GM19239 (cell line): ENCODE data around the gene C19orf18.
"Not testable (repeated sequence)": the region's sequence is repeated elsewhere in the genome, so short reads cannot be mapped to it uniquely, and the experiment has no call there.

ENCODE experiments used
- DNase-seq: peaks from one replicate; pipeline ENCODE4 v3.0.0; 2011; ENCODE audit warnings: low spot score; ENCODE audit not compliant: insufficient read length
- FAIRE-seq: peaks from 2 replicates; lab custom pipeline; 2011; peaks lifted over from hg19 to GRCh38; lab: Jason Lieb, UNC

C19orf18 gene

GRCh38 chr19:57974434-57974833 lies at the start of gene C19orf18:
TSS of gene C19orf18 (minus strand) at chr19:57974534. CDS start at chr19:57974432, 102 bp downstream.
- FAIRE-seq, result no peak
- DNase-seq, result no peak

DNA sequence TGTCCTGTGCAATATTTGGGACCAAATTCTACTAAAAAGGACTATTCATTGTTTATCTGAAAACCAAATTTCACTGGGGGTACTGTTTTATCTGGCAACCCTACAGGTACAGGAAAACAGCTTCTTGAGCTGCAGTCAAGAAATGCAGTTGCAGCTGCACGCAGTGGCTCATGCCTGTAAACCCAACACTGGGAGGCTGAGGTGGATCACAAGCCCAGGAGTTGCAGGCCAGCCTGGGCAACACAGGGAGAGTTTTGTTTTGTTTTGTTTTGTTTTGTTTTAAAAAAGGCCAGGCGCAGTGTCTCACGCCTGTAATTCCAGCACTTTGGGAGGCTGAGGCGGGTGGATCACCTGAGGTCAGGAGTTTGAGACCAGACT lies 47.9 kb upstream of the C19orf18 start:
- no peak for DNase-seq
- FAIRE-seq, result no peak

DNA sequence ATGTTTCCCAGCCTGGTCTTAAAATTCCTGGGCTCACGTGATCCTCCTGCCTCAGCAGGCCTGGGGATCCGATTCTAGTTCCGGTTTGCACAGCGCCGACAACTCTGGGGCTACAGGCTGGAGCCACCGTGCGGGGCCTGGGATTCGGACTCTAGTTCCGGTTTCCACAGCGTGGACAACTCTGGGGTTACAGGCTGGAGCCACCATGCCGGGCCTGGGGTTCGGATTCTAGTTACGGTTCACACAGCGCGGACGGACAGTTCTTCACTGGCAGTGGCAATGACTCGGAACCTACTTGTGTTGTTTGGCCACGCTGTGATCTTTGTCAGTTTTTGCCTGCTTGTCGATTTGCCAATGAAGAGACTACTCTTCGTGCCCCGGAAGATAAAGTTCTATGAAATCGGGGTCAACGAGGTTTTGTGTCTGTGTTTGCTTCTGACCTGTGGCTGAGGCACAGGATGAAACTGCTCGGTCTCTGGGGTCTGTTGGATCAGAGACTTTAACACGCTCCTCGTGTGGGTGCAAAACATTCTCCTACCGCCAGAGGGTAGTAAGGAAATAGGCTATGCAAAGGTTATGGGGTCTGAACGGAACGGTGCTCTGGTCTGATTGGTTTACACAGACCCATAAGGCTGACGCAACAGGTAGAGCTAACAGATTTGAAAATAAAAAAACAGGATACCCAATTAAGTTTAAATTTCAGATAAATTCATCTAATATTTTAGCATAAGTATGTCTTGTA lies 47.4 kb upstream of the C19orf18 start:
- FAIRE-seq, result no peak

DNA sequence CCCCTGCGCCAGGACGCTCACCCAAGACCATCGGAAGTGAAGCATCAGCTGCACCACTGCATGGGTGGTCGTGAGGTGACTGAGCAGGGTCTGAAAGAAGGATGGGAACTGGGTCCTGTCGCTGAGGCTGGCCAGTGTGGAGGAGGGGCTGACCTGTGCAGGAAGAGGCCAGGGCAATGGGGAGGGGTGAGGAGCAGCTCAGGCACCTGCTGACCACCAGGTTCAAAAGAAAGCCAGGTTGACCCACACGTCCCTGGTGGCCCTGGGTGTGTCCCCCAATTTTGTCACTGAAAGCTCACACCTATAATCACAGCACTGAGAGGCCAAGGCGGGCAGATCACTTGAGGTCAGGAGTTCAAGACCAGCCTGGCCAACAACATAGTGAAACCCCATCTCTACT lies 45.8 kb upstream of the C19orf18 start:
- FAIRE-seq (no peak), DNase-seq (no peak)

More for the DNA sequence above, 47.4 kb upstream of the C19orf18 start:
- no peak for DNase-seq

DNA sequence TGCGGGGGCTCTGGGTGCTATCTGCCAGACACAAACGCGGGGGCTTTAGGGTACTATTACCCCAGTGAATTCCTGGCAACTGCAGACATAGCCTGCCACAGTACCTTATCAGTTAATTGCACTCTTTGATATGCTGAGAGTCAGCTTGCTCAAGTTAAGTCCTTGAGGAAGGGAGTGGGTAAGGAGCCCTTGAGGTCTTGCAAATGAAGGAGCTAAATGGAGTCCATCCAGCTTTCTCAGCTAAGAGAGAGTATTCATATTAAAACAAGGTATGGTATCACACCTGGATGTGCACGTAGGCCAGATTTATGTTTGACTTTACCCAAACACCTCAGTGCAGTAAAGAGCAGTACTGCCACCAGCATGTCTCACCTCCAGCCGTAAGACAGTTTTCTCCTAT lies 39.8 kb upstream of the C19orf18 start:
- no peak for DNase-seq
- FAIRE-seq, result no peak

GRCh38 chr19:58010507-58010906 lies 36.2 kb upstream of the C19orf18 start:
- no peak for DNase-seq
- FAIRE-seq, result no peak

DNA sequence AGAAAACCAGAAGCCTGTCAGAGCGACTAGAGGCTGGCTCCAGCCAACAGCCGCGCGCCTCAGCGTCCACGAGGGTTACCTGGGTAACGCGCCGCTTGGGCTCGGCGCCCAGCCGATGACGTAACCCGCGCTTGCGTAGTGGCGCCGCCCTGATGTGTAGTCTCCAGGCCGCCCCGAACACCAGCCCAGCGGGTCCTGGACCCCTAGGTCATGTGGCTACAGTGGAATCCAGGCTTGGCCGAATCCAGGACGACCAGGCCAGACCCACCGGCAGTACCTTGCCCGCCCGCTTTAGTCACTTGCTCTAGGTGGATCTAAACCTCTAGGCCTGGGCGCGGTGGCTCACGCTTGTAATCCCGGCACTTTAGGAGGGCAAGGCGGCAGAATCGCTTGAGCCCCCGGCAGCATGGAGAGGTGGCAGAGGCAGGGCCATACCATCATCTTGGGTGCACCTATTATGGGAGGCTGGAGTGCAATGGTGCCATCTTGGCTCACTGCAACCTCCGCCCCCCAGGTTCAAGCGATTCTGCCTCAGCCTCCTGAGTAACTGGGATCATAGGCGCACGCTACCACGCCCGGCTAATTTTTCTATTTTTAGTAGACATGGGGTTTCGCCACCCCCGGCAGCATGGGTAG lies 35.5 kb upstream of the C19orf18 start:
- FAIRE-seq, result peak; percentile 35

GRCh38 chr19:58009301-58009665 lies 34.9 kb upstream of the C19orf18 start:
- FAIRE-seq, result no peak

More for the DNA sequence above, 35.5 kb upstream of the C19orf18 start:
- DNase-seq, result peak; percentile 52

GRCh38 chr19:58008877-58009276 lies 34.5 kb upstream of the C19orf18 start:
- not testable (repeated sequence) for FAIRE-seq, DNase-seq

More at GRCh38 chr19:58009301-58009665, 34.9 kb upstream of the C19orf18 start:
- DNase-seq, result no peak

- FAIRE-seq (no peak), DNase-seq (no peak)
Observed at GRCh38 chr19:58007285-58007684, 33.0 kb upstream of the C19orf18 start.

DNA sequence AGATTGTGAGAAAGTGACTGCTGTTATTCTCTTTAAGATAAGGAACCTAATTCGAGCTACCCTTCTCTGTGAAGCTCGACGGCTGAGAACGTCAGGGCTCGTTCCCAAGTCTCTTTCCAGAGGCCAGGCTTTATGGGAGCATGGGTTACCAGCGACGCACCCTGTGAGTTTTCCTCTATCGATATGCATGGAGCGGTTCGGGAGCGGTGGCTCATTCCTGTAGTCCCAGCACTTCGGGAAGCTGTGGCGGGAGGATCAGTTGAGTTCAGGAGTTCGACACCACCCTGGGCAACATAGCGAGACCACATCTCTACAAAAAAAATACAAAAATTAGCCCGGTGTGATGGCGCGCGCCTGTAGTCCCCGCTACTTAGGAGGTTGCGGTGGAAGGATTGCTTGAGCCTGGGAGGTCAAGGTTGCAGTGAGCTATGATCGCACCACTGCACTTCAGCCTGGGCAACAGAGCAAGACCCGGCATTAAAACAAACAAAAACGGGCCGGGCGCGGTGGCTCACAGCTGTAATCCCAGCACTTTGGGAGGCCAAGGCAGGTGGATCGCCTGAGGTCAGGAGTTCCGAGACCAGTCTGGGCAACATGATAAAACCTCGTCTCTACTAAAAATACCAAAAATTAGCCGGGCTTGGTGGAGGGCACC lies 29.0 kb upstream of the C19orf18 start:
- FAIRE-seq (no peak), DNase-seq (no peak)

DNA sequence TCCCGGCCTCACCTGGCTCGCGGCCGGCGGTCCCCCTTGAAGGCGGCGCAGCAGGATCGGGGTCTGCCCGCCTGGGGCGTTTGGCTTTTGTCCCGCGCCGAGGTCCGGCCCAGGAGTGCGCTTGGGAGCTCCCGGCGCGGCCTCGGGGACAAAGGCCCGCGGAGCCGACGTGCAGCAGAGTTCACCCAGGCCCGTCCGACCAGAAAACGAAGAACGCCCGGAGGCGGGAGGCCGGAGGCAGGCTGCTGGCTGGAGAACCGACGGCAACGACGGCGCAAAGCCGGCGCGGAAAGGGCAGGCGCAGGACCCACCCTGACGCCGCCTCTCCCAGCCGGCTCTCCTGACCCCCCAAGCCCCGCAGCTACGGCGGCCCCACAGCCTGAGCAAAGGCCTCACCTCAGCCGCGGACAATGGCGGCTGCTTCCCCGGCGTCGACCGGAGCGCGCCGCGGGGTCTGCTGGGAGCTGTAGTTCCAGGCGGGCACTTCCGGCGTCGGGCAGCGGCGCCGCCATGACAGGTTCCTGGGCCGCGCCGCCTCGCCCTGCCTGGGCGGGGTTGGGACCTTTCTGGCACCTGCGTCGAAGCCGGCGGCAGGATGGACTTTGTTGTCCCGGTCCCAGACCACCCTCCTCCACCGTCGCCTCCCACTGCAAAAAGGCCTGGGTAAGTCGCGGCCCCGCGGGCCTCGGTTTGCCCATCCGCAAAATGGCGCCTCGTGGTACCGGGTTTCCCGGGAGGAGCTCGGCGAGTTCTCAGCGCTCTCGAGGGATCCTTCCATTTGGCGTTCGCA lies 28.2 kb upstream of the C19orf18 start, which contains the start of gene ZNF606:
ZNF606 (minus strand) TSS at position 437 of the 790 bp plus-strand sequence. CDS start 1,501 bp downstream, outside the sequence.
- FAIRE-seq (peak; percentile 76), DNase-seq (peak; percentile 90)

GRCh38 chr19:58001895-58002369 lies 27.6 kb upstream of the C19orf18 start:
- DNase-seq (no peak), FAIRE-seq (no peak)

DNA sequence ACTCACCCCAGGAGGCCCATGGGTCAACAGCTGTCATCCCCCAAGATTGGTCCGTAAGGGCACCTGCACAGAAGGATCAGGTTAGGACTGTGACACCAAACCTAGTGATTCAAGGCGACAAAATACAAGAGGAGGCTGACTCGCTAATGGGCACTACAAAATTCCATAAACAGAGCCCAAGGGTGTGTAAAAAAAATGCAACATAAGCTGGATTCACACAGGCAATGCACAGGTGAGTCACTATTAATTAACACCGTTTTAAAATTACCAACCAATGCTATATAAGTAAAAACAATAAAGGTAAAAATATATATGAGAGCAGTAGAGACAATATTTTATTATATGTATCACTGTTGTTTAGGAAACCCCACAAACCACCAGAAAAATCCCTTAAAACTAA lies 26.3 kb upstream of the C19orf18 start:
- no peak for FAIRE-seq
- no peak for DNase-seq

DNA sequence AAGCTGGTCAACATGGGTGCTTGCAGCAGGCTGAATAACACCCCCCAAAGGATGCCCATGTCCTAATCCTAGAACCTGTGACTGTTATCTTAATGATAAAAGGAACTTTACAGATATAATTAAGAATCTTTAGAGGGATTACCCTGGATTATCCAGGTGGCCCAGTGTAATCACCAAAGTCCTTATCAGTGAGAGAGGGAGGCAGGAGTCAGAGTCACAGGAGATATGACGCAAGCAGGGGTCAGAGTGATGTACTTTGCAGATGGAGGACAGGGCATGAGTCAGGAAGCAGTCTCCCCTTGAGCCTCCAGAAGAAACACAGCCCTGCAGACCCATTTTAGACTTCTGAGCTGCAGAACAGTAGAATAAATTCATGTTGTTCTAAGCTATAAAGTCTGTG lies 18.5 kb upstream of the C19orf18 start:
- FAIRE-seq, result no peak

DNA sequence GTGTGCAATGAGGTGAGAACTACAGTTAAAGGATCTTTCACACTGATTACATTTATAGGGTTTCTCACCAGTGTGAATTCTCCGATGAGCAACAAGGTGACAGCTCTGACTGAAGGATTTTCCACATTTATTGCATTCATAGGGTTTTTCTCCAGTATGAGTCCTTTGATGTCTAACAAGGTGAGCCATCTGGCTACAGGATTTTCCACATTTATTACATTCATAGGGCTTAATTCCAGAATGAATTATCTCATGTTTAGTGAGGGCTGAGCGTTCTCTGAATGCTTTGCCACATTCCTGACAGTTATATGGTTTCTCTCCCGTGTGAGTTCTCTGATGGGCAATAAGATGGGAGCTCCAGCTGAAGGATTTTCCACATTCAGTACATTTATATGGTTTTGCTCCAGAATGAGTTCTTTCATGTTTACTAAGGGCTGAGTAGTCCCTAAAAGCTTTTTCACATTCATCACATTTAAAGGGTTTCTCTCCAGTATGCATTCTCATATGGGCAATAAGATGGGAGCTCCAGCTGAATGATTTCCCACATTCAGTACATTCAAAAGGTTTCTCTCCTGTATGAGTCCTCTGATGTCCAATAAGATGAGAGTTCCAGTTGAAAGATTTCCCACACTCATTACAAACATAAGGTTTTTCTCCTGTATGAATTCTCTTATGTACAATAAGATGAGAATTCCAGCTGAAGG lies 4.4 kb upstream of the C19orf18 start:
- no peak for DNase-seq

More for the DNA sequence above, 18.5 kb upstream of the C19orf18 start:
- no peak for DNase-seq

DNA sequence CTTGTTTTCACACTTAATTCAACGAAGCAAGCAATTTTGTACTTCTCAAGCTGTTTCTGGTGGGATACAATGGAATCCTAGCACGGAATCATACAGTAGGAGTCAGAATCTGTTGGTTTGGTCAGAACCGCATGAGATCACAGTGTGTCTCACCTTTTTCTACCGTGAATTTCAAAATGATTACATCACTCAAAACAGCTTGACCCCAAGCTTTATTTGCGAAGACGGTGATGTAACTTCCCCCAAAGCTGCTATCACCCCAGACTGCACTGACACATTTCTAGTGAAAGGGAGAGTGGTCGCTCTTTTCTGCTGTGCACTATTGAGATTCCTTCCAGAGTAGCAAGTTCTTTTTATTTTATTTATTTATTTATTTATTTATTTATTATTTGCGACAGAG lies 9.6 kb downstream of the C19orf18 start:
- FAIRE-seq, result no peak
- no peak for DNase-seq

More for the DNA sequence above, 4.4 kb upstream of the C19orf18 start:
- FAIRE-seq, result no peak

DNA sequence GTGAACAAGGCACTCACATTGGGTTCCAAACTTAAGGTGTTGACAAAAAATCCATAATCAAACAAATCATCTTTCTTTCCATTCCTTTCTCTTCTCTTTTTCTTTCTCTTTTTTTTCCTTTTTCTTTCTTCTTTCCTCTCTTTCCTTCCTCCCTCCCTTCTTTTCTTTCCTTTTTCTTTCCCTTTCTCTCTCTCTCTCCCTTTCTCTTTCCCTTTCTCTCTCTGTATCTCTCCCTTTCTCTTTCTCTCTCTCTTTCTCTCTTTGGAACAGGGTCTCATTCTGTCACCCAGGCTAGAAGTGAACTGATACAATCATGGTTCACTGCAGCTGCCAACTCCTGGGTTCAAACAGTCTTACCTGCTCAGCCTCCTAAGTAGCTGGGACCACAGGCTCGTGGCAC lies 12.5 kb downstream of the C19orf18 start:
- no peak for FAIRE-seq
- DNase-seq, result no peak

- DNase-seq (no peak), FAIRE-seq (no peak)
Observed at GRCh38 chr19:57954996-57955395, 19.3 kb downstream of the C19orf18 start.

DNA sequence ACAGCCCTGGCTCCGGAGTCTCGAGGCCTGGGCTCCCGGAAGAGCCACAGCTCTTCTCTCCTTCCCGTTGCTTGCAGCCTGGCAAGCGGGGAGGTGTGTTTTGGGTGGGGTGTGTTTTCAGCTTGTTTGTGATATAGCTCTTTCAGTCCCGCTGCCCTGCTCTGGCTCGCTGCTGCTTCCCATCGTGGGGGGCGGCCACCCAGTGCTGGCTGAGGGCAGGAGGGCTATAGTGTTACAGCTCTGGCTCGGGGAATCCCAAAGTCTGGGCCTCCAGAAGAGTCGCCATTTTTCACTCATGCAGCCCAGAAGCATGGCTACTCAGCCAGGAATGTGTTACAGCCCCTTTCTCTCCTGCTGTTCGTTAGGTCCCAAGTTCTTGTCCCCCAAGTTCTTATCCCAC lies 24.6 kb downstream of the C19orf18 start:
- DNase-seq (no peak), FAIRE-seq (no peak)
